HFFc6 (cell line): ENCODE measurements around the gene BCL2A1. TPM values are rescaled to one million over a fixed set of nuclear protein-coding genes. Genes with fewer than 3 reads are reported as not detected.

Source experiments
- DNase-seq: peaks from one replicate; pipeline ENCODE4 v3.0.0-alpha.2; 2018
- H3K27ac Mint-ChIP-seq: 2 replicates; pipeline ENCODE4 v1.8.0; 2020; ENCODE audit warnings: mild to moderate bottlenecking, mixed read lengths
- H3K27me3 Mint-ChIP-seq: 2 replicates; pipeline ENCODE4 v1.8.0; 2021; ENCODE audit warnings: mild to moderate bottlenecking, moderate library complexity, mixed read lengths; ENCODE audit not compliant: insufficient read depth
- H3K36me3 Mint-ChIP-seq: 2 replicates; pipeline ENCODE4 v1.8.0; 2021; ENCODE audit warnings: low read depth, mixed read lengths
- H3K4me1 Mint-ChIP-seq: 2 replicates; pipeline ENCODE4 v1.8.0; 2020; ENCODE audit warnings: low read depth, mixed read lengths
- H3K4me3 Mint-ChIP-seq: 2 replicates; pipeline ENCODE4 v1.8.0; 2020; ENCODE audit warnings: mild to moderate bottlenecking, moderate library complexity, mixed read lengths
- H3K9me3 Mint-ChIP-seq: 2 replicates; pipeline ENCODE4 v1.8.0; 2020; ENCODE audit warnings: mild to moderate bottlenecking, mixed read lengths
- total RNA-seq, 6 experiments: library from RNA; stranded (reverse); fragmentation: NEBNext Ultra II Directional; extraction: Animal tissue kit (Norgen Biotek cat#: 25700); gene quantifications; 2 replicates in 1 of 6; 3 replicates in 5 of 6; pipeline ENCODE4 v1.2.3, GENCODE V29; 2021
- TF ChIP-seq, protein P1 (sequence below): fragments of 200-600 bp; sonication (generic); IDR thresholded peaks from 2 replicates; pipeline ENCODE4 v1.5.0; 2021; ENCODE audit warnings: antibody characterized with exemption, mild to moderate bottlenecking

The BCL2A1 gene
- total RNA-seq, 6 experiments from 2014 or later: 0.27 to 0.46 TPM; not detected in 4

DNA sequence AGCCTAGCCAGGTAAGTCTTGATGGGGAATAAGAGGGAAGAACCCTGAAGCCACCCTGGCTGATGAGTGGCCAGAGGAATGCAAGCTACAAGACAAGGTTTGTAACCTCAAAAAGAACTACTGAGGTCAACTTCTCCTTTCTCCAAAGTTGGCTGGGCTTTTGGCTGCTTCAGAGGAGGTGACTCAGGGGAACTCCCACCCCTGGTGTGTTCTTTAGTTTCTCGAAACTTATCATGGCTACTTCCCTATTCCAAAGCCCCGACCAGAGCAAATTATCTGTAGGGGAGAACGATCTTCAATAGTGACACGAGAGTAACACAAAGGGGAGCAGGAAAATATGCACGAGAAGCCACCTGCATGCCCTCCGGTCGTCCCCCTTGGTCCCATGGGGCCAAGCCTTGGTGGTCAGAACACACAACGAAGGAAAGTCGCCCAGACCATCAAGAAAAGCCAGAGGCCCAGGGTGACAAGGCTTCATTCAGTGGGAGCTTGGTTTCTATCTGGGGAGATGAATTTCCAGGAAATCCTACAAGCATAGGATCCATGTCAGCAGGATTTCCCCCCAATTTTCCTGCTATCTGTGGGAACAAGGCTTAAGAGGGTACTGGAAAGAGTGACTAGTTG, 6.5 kb upstream of the BCL2A1 start:
- no peaks in the 10 kb centered on the region for H3K36me3 Mint-ChIP-seq
- no peaks in the 10 kb centered on the region for H3K27me3 Mint-ChIP-seq
- no peak overlapping the region for H3K4me3 Mint-ChIP-seq
- no peak for DNase-seq
- no peaks in the 10 kb centered on the region for H3K9me3 Mint-ChIP-seq
- H3K4me1 Mint-ChIP-seq: peaks cover 27% of the 10 kb centered on the region
- TF ChIP-seq, protein P1, sequence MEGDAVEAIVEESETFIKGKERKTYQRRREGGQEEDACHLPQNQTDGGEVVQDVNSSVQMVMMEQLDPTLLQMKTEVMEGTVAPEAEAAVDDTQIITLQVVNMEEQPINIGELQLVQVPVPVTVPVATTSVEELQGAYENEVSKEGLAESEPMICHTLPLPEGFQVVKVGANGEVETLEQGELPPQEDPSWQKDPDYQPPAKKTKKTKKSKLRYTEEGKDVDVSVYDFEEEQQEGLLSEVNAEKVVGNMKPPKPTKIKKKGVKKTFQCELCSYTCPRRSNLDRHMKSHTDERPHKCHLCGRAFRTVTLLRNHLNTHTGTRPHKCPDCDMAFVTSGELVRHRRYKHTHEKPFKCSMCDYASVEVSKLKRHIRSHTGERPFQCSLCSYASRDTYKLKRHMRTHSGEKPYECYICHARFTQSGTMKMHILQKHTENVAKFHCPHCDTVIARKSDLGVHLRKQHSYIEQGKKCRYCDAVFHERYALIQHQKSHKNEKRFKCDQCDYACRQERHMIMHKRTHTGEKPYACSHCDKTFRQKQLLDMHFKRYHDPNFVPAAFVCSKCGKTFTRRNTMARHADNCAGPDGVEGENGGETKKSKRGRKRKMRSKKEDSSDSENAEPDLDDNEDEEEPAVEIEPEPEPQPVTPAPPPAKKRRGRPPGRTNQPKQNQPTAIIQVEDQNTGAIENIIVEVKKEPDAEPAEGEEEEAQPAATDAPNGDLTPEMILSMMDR: no peak
- no peak overlapping the region; the same call in 1 of the 2 replicates for H3K27ac Mint-ChIP-seq

DNA sequence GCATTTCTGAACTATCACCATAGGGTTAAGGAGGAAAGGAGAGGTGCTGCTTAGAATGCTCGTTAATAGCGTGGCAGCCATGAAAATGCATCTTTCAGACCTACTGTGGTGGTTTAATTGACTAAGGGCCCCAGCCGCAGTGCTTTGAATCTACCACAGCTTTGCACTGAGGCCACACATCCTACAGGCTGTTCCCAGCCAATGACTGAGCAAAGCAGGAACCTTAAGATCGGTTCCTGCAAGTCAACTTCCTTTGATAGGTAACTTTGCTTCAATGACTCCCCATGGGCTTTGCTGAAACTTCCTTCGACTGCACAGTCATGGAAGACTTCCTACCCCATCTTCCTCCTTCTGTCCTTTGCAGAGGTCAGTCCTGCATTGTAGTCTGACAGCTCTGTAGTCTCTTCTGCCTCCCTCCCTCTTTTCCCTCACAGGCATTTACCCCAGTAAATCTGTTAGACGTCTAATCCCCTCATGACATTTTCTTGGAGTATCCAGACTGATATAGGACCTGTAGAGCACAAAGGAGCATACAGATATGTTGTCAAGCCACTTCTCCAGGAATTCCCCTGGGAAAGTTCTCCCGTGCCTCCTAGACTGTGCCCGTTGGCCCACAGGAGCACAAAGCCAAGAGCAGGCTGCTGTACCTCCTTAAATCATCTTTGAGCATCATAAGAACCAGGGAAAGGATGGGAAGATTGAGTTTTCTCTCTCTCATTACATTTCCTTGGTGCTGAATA, 2.6 kb upstream of the BCL2A1 start:
- no peak for DNase-seq
- Mint-ChIP-seq H3K27me3 (no peaks in the 10 kb centered on the region), H3K4me3 (no peak overlapping the region), H3K27ac (no peak overlapping the region), H3K4me1 (peaks cover 34% of the 10 kb centered on the region), H3K36me3 (no peaks in the 10 kb centered on the region), H3K9me3 (no peaks in the 10 kb centered on the region)
- TF ChIP-seq, protein P1: no peak

DNA sequence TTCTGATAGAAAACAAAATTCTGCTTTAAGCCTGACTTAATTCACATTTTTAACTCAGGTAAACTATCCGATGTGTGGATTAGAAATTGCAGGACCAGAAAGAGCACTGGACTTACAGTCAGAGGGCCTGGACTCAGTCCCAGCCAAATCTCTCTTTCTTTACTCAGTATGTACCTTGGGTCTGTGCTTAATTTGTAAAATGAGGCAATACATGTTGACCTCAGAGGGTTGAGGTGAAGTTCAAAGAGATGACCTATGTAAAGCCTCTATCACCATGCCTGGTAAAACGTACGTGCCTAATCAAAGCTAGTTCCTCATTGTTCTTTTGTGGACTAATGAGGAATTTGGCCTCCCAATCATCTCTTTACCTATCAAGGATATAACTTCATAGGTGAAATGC, 1.9 kb upstream of the BCL2A1 start:
- Mint-ChIP-seq H3K4me3 (no peak overlapping the region), H3K27me3 (no peaks in the 10 kb centered on the region), H3K9me3 (no peaks in the 10 kb centered on the region), H3K27ac (no peak overlapping the region), H3K36me3 (no peaks in the 10 kb centered on the region), H3K4me1 (peaks cover 26% of the 10 kb centered on the region)
- TF ChIP-seq, protein P1: no peak
- DNase-seq: no peak

DNA sequence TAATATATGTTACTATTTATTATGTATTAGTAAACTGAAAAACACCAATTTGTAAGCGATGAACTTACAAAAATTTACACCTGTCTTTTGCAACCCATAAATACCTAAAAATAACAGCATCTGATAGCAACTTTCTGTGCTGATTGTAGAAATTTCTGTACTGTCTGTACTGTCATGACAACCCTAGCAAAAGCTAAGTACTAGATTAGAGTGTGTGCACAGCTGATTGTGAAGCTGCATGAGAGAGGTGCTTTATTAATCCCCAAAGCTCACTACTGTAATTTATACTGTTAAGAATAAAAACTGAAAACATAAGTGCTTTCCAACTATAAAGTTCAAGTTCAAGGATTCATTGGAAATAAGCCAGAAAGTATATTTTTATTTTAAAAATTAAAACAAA, 815 bp downstream of the BCL2A1 start:
- H3K27me3 Mint-ChIP-seq: no peaks in the 10 kb centered on the region; the same call in 1 of the 2 replicates
- H3K27ac Mint-ChIP-seq: no peak overlapping the region
- H3K4me1 Mint-ChIP-seq: peaks cover 23% of the 10 kb centered on the region
- TF ChIP-seq, protein P1: no peak
- no peak for DNase-seq
- no peaks in the 10 kb centered on the region for H3K9me3 Mint-ChIP-seq
- no peaks in the 10 kb centered on the region for H3K36me3 Mint-ChIP-seq
- H3K4me3 Mint-ChIP-seq: no peak overlapping the region

DNA sequence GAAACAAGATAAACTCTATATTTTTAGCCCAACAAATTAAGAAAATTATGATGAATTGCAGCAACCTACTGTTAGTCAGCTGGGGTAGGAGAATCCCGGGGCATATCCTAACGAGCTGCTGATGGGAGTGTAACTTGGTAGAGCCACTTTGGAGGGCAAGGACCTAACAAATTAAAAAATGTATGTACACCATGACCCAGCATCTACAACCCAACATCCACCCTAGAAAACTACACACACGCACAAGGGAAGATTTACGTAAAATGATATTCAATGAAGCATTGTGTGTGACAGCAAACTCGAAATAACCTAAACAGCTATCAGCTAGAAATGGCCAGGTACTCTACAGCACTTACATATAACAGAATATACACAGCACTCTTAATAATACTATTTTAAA, 1.9 kb downstream of the BCL2A1 start:
- no peak overlapping the region for H3K27ac Mint-ChIP-seq
- no peaks in the 10 kb centered on the region for H3K9me3 Mint-ChIP-seq
- H3K4me1 Mint-ChIP-seq: peaks cover 23% of the 10 kb centered on the region
- DNase-seq: no peak
- H3K4me3 Mint-ChIP-seq: no peak overlapping the region
- TF ChIP-seq, protein P1: no peak
- no peaks in the 10 kb centered on the region; the same call in 1 of the 2 replicates for H3K27me3 Mint-ChIP-seq
- no peaks in the 10 kb centered on the region for H3K36me3 Mint-ChIP-seq
